Heart left ventricle (tissue), 13 donors: ENCODE results near the gene NPHP4.

ENCODE experiments used
- POLR2A ChIP-seq, 2 donors: fragments of 450-650 bp; IDR thresholded peaks; one replicate each; pipeline ENCODE4 v1.6.1; 2017; ENCODE audit warnings: antibody characterized with exemption in 2 of 2, mild to moderate bottlenecking in 2 of 2, moderate library complexity in 2 of 2
- TF ChIP-seq, protein P1 (sequence below), 12 donors: fragments of 200-600 bp; sonication (generic) in 4 of 12; IDR thresholded peaks; one replicate each; pipeline versions ENCODE4 v1.5.0 to v1.8.0; 2018 to 2022; ENCODE audit warnings: antibody characterized with exemption in 12 of 12, mild to moderate bottlenecking in 5 of 12
- donor health status: ischemic (EF 13 %, LVEDD 7.1; RV severe dilation, severe dysfunction).
- donor health status: DM: no; HTN: yes; CAD: no.
- donor health status: DM: no; HTN: no; CAD: no.
- donor health status: ischemic (EF 25% LVEDD 6.9; RV normal size, moderate dysfunction).
- donor health status: ischemic (EF 25% LVEDD 5.7; RV mildly dilated, moderate dysfunction).
- donor health status: ischemic (EF 35%, LVEDD 5.7; RV mildly dilated, moderate dysfunction).
- donor health status: nonischemic (EF 11% LVEDD 7.7; RV severe dilation, severe dysfunction).
- donor health status: DM: yes; HTN: yes; CAD: no.
- donor health status: PGD.
- donor health status: ischemic (EF 29% LVEDD 5.4; RV normal size, mild dysfunction).
- donor health status: nonischemic (EF 23%, LVEDD 6.1; RV moderate dilation, normal function).

DNA sequence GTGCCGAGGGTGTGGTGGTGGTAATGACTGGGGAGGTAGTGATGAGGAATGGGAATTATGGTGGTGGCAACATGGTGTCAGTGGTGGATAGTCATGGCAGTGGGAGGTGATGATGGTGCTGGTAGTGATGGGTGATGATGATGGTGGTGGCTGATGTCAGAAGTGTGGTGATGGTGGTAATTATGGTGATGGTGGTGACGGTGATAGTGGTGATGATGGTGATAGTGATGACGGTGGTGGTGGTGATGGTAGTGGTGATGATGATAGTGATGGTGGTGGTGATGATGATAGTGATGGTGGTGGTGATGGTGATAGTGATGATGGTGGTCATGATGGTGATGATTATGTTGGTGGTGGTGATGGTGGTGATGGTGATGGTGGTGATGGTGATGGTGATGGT lies 162.8 kb downstream of the NPHP4 start:
- TF ChIP-seq, protein P1, sequence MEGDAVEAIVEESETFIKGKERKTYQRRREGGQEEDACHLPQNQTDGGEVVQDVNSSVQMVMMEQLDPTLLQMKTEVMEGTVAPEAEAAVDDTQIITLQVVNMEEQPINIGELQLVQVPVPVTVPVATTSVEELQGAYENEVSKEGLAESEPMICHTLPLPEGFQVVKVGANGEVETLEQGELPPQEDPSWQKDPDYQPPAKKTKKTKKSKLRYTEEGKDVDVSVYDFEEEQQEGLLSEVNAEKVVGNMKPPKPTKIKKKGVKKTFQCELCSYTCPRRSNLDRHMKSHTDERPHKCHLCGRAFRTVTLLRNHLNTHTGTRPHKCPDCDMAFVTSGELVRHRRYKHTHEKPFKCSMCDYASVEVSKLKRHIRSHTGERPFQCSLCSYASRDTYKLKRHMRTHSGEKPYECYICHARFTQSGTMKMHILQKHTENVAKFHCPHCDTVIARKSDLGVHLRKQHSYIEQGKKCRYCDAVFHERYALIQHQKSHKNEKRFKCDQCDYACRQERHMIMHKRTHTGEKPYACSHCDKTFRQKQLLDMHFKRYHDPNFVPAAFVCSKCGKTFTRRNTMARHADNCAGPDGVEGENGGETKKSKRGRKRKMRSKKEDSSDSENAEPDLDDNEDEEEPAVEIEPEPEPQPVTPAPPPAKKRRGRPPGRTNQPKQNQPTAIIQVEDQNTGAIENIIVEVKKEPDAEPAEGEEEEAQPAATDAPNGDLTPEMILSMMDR (IDR thresholded peaks at IDR 0.05): no peak
- TF ChIP-seq POLR2A (IDR thresholded peaks at IDR 0.05): no peak
